Measurements from ENCODE around the gene PRRC2A.
A peak's percentile ranks its signal among the peaks of the same experiment; 100 is the strongest.

The PRRC2A gene

DNA sequence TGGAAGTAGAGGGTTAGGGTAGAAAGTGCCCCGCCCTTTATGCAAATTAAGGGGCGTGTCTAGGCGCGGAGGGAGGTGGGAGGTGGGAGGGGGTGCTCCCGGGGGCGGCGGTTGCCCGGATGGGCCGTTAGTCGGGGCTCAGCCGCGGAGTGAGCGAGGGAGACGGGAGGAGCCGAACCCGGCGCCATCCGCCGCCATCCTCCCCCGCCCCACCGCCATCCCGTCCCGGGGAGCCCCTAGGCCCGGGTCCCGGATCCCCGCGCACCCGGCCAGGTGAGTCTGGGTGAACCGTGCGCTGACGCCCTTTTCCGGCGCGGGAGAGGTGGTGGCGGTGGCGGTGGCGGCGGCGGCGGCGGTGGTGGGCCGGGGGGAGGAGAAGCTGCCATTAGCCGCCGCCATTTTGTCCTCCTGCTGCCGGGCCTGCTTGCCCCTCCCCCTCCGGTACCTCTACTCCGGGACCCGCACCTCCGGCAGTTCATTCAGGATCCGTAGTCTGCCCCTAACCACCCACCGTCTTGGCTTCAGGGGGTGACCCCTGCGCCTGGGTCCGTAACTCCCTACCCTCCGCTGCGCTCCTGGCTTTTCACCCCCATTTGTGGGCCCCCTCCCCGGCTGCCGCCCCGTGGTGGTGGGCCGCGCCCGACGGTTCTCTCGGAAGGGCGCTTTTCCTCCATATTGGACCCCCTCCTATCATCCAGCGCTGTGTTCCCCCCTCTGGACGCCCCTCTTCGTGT lies at the start of gene PRRC2A:
Gene PRRC2A (plus strand): TSS at position 130 of the 734 bp plus-strand sequence. CDS start 2,075 bp downstream, outside the sequence.
- peak; percentile 98 for DNase-seq

DNA sequence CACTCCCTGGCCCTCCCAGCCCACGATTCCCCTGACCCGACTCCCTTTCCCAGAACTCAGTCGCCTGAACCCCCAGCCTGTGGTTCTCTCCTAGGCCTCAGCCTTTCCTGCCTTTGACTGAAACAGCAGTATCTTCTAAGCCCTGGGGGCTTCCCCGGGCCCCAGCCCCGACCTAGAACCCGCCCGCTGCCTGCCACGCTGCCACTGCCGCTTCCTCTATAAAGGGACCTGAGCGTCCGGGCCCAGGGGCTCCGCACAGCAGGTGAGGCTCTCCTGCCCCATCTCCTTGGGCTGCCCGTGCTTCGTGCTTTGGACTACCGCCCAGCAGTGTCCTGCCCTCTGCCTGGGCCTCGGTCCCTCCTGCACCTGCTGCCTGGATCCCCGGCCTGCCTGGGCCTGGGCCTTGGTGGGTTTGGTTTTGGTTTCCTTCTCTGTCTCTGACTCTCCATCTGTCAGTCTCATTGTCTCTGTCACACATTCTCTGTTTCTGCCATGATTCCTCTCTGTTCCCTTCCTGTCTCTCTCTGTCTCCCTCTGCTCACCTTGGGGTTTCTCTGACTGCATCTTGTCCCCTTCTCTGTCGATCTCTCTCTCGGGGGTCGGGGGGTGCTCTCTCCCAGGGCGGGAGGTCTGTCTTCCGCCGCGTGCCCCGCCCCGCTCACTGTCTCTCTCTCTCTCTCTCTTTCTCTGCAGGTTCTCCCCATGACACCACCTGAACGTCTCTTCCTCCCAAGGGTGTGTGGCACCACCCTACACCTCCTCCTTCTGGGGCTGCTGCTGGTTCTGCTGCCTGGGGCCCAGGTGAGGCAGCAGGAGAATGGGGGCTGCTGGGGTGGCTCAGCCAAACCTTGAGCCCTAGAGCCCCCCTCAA lies 48.2 kb upstream of the PRRC2A start, which contains the start of gene LTA:
Gene LTA (plus strand): TSS at position 249 of the 871 bp plus-strand sequence. CDS start 454 bp downstream, at position 703.
- DNase-seq = peak; percentile 89

DNA sequence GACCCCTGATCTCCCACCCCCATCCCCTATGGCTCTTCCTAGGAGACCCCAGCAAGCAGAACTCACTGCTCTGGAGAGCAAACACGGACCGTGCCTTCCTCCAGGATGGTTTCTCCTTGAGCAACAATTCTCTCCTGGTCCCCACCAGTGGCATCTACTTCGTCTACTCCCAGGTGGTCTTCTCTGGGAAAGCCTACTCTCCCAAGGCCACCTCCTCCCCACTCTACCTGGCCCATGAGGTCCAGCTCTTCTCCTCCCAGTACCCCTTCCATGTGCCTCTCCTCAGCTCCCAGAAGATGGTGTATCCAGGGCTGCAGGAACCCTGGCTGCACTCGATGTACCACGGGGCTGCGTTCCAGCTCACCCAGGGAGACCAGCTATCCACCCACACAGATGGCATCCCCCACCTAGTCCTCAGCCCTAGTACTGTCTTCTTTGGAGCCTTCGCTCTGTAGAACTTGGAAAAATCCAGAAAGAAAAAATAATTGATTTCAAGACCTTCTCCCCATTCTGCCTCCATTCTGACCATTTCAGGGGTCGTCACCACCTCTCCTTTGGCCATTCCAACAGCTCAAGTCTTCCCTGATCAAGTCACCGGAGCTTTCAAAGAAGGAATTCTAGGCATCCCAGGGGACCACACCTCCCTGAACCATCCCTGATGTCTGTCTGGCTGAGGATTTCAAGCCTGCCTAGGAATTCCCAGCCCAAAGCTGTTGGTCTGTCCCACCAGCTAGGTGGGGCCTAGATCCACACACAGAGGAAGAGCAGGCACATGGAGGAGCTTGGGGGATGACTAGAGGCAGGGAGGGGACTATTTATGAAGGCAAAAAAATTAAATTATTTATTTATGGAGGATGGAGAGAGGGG lies 47.0 kb upstream of the PRRC2A start:
- no peak for DNase-seq

DNA sequence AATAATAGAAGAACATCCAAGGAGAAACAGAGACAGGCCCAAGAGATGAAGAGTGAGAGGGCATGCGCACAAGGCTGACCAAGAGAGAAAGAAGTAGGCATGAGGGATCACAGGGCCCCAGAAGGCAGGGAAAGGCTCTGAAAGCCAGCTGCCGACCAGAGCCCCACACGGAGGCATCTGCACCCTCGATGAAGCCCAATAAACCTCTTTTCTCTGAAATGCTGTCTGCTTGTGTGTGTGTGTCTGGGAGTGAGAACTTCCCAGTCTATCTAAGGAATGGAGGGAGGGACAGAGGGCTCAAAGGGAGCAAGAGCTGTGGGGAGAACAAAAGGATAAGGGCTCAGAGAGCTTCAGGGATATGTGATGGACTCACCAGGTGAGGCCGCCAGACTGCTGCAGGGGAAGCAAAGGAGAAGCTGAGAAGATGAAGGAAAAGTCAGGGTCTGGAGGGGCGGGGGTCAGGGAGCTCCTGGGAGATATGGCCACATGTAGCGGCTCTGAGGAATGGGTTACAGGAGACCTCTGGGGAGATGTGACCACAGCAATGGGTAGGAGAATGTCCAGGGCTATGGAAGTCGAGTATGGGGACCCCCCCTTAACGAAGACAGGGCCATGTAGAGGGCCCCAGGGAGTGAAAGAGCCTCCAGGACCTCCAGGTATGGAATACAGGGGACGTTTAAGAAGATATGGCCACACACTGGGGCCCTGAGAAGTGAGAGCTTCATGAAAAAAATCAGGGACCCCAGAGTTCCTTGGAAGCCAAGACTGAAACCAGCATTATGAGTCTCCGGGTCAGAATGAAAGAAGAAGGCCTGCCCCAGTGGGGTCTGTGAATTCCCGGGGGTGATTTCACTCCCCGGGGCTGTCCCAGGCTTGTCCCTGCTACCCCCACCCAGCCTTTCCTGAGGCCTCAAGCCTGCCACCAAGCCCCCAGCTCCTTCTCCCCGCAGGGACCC lies 46.1 kb upstream of the PRRC2A start:
- peak; percentile 77 for DNase-seq

DNA sequence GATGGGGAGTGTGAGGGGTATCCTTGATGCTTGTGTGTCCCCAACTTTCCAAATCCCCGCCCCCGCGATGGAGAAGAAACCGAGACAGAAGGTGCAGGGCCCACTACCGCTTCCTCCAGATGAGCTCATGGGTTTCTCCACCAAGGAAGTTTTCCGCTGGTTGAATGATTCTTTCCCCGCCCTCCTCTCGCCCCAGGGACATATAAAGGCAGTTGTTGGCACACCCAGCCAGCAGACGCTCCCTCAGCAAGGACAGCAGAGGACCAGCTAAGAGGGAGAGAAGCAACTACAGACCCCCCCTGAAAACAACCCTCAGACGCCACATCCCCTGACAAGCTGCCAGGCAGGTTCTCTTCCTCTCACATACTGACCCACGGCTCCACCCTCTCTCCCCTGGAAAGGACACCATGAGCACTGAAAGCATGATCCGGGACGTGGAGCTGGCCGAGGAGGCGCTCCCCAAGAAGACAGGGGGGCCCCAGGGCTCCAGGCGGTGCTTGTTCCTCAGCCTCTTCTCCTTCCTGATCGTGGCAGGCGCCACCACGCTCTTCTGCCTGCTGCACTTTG lies 45.1 kb upstream of the PRRC2A start, which contains the start of gene TNF:
Gene TNF (plus strand): TSS at position 231 of the 567 bp plus-strand sequence. CDS start 177 bp downstream, at position 408.
- DNase-seq = peak; percentile 92

DNA sequence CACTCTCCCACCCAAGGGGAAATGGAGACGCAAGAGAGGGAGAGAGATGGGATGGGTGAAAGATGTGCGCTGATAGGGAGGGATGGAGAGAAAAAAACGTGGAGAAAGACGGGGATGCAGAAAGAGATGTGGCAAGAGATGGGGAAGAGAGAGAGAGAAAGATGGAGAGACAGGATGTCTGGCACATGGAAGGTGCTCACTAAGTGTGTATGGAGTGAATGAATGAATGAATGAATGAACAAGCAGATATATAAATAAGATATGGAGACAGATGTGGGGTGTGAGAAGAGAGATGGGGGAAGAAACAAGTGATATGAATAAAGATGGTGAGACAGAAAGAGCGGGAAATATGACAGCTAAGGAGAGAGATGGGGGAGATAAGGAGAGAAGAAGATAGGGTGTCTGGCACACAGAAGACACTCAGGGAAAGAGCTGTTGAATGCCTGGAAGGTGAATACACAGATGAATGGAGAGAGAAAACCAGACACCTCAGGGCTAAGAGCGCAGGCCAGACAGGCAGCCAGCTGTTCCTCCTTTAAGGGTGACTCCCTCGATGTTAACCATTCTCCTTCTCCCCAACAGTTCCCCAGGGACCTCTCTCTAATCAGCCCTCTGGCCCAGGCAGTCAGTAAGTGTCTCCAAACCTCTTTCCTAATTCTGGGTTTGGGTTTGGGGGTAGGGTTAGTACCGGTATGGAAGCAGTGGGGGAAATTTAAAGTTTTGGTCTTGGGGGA lies 44.4 kb upstream of the PRRC2A start:
- no peak for DNase-seq

DNA sequence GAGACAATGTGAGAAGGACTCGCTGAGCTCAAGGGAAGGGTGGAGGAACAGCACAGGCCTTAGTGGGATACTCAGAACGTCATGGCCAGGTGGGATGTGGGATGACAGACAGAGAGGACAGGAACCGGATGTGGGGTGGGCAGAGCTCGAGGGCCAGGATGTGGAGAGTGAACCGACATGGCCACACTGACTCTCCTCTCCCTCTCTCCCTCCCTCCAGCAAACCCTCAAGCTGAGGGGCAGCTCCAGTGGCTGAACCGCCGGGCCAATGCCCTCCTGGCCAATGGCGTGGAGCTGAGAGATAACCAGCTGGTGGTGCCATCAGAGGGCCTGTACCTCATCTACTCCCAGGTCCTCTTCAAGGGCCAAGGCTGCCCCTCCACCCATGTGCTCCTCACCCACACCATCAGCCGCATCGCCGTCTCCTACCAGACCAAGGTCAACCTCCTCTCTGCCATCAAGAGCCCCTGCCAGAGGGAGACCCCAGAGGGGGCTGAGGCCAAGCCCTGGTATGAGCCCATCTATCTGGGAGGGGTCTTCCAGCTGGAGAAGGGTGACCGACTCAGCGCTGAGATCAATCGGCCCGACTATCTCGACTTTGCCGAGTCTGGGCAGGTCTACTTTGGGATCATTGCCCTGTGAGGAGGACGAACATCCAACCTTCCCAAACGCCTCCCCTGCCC lies 43.5 kb upstream of the PRRC2A start:
- peak; percentile 67 for DNase-seq

DNA sequence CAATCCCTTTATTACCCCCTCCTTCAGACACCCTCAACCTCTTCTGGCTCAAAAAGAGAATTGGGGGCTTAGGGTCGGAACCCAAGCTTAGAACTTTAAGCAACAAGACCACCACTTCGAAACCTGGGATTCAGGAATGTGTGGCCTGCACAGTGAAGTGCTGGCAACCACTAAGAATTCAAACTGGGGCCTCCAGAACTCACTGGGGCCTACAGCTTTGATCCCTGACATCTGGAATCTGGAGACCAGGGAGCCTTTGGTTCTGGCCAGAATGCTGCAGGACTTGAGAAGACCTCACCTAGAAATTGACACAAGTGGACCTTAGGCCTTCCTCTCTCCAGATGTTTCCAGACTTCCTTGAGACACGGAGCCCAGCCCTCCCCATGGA lies 42.9 kb upstream of the PRRC2A start:
- DNase-seq = no peak

DNA sequence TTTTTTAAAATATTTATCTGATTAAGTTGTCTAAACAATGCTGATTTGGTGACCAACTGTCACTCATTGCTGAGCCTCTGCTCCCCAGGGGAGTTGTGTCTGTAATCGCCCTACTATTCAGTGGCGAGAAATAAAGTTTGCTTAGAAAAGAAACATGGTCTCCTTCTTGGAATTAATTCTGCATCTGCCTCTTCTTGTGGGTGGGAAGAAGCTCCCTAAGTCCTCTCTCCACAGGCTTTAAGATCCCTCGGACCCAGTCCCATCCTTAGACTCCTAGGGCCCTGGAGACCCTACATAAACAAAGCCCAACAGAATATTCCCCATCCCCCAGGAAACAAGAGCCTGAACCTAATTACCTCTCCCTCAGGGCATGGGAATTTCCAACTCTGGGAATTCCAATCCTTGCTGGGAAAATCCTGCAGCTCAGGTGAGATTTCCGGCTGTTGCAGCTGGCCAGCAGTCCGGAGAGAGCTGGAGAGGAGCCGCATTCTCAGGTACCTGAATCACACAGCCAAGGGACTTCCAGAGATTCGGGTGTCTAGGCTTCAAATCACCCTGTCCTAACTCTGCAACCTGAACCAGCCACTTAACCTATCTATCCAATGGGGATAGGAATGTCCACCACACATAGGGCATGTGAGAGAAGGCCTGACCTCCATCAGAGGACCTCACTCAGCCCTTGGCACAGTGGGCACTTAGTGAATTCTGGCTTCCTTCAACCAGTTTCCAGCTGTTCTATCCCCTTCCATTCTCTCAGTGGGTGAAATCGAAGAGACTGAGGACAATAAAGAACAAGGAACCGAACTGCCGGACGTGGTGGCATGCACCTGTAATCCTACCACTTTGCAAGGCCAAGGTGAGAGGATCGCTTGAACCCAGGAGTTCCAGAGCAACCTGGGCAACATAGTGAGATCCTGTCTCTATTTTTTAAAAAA lies 42.1 kb upstream of the PRRC2A start:
- peak; percentile 47 for DNase-seq

DNA sequence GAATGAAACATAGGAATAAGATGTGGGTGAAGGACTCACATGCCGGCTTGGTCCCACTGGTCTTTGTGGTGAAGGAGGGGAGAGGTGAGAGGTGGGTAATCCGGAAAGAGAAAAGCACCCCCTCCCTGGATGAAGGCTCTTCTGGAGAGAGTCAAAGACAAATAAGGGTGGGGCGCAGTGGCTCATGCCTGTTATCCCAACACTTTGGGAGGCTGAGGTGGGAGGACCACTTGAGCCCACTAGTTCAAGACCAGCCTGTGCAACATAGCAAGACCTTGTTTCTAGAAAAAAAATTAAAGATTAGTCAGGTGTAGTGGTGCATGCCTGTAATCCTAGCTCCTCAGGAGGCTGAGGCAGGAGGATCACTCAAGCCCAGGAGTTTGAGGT lies 41.4 kb upstream of the PRRC2A start:
- peak; percentile 34 for DNase-seq

DNA sequence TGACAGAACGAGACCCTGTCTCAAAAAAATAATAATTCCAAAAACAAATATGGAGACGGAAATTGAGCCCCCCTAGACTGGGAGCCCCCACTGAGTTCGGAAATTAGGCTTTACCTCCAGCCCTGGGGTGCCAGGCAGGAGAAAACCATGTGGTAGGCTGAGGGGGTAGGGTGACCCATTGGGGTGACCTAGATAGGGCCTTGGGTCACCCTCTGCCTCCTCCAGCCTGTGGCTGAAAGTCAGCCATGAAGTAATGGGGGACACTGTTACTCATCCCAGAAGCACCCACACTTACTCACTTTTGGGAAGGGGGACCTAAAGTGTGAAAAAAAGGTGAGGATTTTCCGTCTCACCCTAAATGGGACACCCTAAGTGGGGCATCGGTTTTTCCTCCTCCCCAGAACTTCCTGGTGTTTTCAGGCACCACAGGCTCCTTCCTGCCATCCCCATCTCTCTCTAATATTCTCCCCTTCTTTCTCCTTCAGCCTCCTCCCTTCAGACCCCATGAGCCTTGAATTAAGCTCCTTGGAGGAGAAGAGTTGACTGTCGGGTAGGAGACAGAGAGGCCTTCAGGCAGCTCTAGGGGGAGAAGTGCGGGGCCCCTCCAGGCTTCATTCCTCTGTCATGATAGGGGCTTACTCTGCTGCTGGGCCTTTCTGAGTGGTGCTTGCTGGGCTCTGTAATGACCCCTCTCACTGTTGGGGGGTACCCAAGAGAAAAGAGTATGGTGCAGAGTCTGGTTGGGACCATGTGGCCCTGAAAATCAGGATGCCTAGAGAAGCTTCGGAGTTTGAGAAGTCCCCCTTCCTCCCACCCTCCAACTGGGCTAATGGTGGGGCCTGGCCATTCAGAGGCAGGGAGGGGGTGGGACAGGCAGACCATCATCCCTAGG lies 40.7 kb upstream of the PRRC2A start:
- peak; percentile 51 for DNase-seq

DNA sequence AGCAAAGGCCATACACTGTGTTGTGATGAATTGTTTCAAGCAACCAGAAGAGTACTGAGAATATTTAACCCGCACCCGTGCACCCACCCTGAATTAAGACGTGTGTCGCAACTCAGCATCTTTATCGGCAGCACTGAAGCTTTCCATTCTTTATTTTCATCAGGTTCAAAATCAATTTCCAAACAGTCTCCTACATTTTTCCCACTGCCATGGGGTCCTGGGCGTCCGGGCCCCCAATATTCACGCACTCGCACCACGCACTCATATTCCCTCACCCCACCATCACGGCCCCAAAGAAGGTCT lies 40.1 kb upstream of the PRRC2A start:
- peak; percentile 28 for DNase-seq

DNA sequence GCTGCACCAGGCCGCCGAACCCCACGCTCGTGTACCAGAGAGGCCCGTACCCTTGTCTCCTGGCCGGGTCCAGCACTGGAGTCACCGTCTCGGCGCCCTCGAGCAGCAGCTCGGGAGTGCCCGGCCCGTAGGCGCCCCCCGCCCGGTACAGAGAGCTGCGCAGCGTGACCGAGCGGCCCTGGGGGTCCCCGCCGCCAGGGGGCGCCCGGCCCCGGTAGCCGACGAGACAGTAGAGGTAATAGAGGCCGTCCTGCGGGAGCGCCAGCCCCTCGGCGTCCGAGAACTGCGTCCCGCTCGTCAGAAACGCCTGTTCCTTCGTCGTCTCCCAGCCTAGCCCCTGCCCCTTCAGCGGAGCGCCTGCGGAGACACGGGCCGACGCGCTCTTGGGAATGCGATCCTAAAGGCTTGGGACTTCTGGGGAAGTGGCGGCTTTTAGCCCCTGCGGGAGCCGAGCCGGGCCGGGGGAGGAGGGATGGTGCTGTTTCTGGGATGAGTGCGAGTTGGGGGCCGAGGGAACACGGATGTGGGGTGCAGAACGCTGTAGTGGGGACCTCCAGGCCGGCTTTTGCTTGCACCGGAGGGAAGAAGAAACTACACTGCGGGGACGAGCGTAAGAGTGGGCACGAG lies 39.6 kb upstream of the PRRC2A start:
- peak; percentile 92 for DNase-seq

DNA sequence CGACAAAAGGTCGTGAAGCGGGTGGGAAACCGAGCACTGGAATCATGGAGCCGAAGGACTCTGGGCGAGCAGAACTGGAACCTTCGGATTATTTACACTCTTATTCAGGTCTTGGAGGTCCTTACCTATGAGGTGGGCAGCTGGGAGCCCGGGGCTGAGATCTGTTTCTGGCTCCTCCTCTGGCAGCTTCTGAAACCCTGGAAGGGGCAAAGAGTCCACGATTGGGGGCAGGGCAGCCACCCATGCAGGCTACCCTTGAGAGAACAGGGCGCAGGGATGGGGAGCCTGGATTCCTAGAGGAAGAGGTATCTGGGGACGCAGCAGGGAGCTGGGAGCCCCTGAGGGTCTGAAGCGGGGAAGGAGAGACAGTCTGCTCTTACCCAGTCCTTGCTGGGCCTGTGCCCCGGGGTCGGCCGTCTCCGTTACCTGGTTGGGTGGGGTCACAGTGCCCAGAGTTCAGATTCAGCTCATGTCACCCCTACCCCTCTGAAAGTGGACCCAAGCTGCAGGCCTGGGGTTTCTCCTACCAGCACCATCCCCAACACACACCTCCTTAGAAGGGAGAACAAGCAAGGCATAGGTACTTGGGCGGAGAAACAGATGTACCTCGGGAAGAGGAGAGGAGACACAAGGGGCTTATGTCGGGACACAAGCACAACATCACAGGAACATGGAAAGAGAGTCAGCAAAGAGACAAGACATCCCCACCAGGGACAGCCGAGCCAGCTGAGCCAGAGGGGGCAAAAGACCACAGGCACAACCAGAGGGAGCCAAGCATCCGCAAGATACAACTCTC lies 38.9 kb upstream of the PRRC2A start:
- peak; percentile 24 for DNase-seq

DNA sequence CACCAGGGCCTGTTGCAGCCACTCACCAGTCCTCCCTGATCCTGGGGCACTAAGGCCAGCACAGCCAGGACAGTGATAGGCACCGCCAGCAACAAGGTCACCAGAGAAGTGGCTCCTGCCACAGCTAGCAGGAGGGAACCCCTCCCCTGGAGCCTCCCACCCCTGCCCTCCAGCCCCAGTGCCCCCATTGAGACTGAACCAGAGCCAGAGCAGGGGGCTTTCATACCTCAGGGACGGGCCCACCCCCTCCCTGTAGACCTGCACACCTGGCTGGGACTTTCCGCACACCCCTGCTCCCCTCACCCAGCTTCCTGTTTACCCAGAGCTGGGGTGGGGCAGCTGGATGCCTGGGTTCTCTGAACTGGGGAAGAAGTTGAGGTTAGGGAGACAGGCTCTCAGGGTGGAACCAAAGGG lies 38.3 kb upstream of the PRRC2A start, which contains the start of gene LTB:
Gene LTB (minus strand): TSS at position 195 of the 414 bp plus-strand sequence. CDS start 7 bp downstream, at position 188.
- peak; percentile 40 for DNase-seq

DNA sequence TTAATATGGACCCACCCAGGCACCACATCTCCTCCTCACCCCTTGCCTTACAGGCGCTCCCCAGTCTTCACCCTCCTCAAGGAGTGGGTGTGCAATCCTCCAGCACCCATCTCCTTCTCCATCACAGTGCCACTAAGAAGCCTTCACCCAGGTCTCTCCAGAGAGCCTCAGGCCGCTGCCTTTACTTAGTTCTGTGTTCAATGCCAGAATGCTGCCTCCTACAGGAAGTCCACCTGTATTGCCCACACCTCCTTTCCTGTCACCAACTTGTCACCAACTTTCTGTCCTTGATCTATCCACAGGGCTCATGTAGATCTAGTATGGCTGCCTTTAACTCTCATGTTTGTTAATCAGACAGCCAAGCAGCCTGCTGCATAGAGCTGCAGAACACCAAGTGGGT lies 35.0 kb upstream of the PRRC2A start:
- peak; percentile 73 for DNase-seq

Data from activated CD4-positive, alpha-beta T cell treated with anti-CD3 and anti-CD28 coated beads for 48 hours (primary cell).